HL-60/S4 (cell line): ENCODE results near the gene PDE4D.
"Not testable (repeated sequence)": the region's sequence is repeated elsewhere in the genome, so short reads cannot be mapped to it uniquely, and the experiment has no call there.

Experiments
- in situ Hi-C: fragments of 300-500 bp; cut with MboI; formaldehyde crosslinking; loops from 2 replicates; pipeline ENCODE4 v1.14.3; 2022; ENCODE audit warnings: low sequenced_read_pairs

Gene PDE4D

GRCh38 chr5:59487772-59488729 is 405.5 kb downstream of the PDE4D start:
- in situ Hi-C loops, result no loop called here

GRCh38 chr5:59487068-59487686 is 406.3 kb downstream of the PDE4D start:
- in situ Hi-C loops, result no loop called here

GRCh38 chr5:59486508-59486907 is 407.0 kb downstream of the PDE4D start:
- in situ Hi-C loops, result no loop called here

- in situ Hi-C loops, result no loop called here
These were observed 407.7 kb downstream of the PDE4D start for GRCh38 chr5:59485629-59486439.

GRCh38 chr5:59485107-59485506 is 408.4 kb downstream of the PDE4D start:
- in situ Hi-C loops, result no loop called here

GRCh38 chr5:59484618-59485017 is 408.9 kb downstream of the PDE4D start:
- in situ Hi-C loops, result no loop called here

GRCh38 chr5:59483971-59484472 is 409.5 kb downstream of the PDE4D start:
- in situ Hi-C loops, result no loop called here

GRCh38 chr5:59479086-59479485 is 414.4 kb downstream of the PDE4D start:
- in situ Hi-C loops, result no loop called here

GRCh38 chr5:59474324-59474723 is 419.2 kb downstream of the PDE4D start:
- in situ Hi-C loops, result no loop called here

- in situ Hi-C loops, result no loop called here
These were observed 419.9 kb downstream of the PDE4D start for GRCh38 chr5:59473611-59474010.

- in situ Hi-C loops, result no loop called here
These were observed 422.1 kb downstream of the PDE4D start for GRCh38 chr5:59471463-59471862.

- in situ Hi-C loops, result no loop called here
These were observed 425.6 kb downstream of the PDE4D start for GRCh38 chr5:59467969-59468368.

- in situ Hi-C loops, result no loop called here
These were observed 427.3 kb downstream of the PDE4D start for GRCh38 chr5:59466271-59466670.

- in situ Hi-C loops, result no loop called here
These were observed 428.6 kb downstream of the PDE4D start for GRCh38 chr5:59464969-59465368.

- in situ Hi-C loops, result not testable (repeated sequence)
These were observed 429.8 kb downstream of the PDE4D start for GRCh38 chr5:59463618-59464166.

- in situ Hi-C loops, result no loop called here
These were observed 430.6 kb downstream of the PDE4D start for GRCh38 chr5:59462956-59463355.

- in situ Hi-C loops, result no loop called here
These were observed 433.0 kb downstream of the PDE4D start for GRCh38 chr5:59460368-59461153.

GRCh38 chr5:59458966-59459729 is 434.4 kb downstream of the PDE4D start:
- in situ Hi-C loops, result no loop called here

GRCh38 chr5:59458321-59458720 is 435.2 kb downstream of the PDE4D start:
- in situ Hi-C loops, result no loop called here
